ENCODE results near the gene CD151.

- TF ChIP-seq CTCF (IDR thresholded peaks at IDR 0.05; ENCODE audit: low read length): no peak
- no peak for TF ChIP-seq EZH2 (IDR thresholded peaks at IDR 0.05; ENCODE audit: borderline replicate concordance, low read length)
These were observed 42.8 kb upstream of the CD151 start, which contains the start of gene CEND1 for GRCh38 chr11:789943-790342.
